SK-N-DZ (cell line): Measurements from ENCODE around the gene PARD3B.
A peak's percentile ranks its signal among the peaks of the same experiment; 100 is the strongest.

Experiments used
- DNase-seq: peaks from one replicate; pipeline ENCODE4 v3.0.0-alpha.2; 2015; ENCODE audit warnings: low spot score

The PARD3B gene

GRCh38 chr2:205383601-205384000, 838.3 kb downstream of the PARD3B start:
- DNase-seq, result no peak

GRCh38 chr2:205386109-205386508, 840.8 kb downstream of the PARD3B start:
- no peak for DNase-seq

- peak; percentile 36 for DNase-seq
Measured at GRCh38 chr2:205387350-205388055, 842.2 kb downstream of the PARD3B start.

GRCh38 chr2:205390866-205391265, 845.6 kb downstream of the PARD3B start:
- DNase-seq, result no peak

- no peak for DNase-seq
Measured at GRCh38 chr2:205401511-205401910, 856.2 kb downstream of the PARD3B start.

- no peak for DNase-seq
Measured at GRCh38 chr2:205402011-205402410, 856.7 kb downstream of the PARD3B start.

GRCh38 chr2:205403244-205403825, 858.1 kb downstream of the PARD3B start:
- no peak for DNase-seq

GRCh38 chr2:205405194-205405593, 859.9 kb downstream of the PARD3B start:
- DNase-seq, result no peak

GRCh38 chr2:205405752-205406151, 860.5 kb downstream of the PARD3B start:
- DNase-seq, result no peak

- DNase-seq, result peak; percentile 41
Measured at GRCh38 chr2:205407984-205408383, 862.7 kb downstream of the PARD3B start.

- DNase-seq, result no peak
Measured at GRCh38 chr2:205408696-205409095, 863.4 kb downstream of the PARD3B start.

- DNase-seq, result no peak
Measured at GRCh38 chr2:205409411-205409810, 864.1 kb downstream of the PARD3B start.

GRCh38 chr2:205411558-205411957, 866.3 kb downstream of the PARD3B start:
- DNase-seq, result no peak

- DNase-seq, result no peak
Measured at GRCh38 chr2:205424326-205424725, 879.1 kb downstream of the PARD3B start.

- no peak for DNase-seq
Measured at GRCh38 chr2:205425102-205425501, 879.8 kb downstream of the PARD3B start.

- DNase-seq, result no peak
Measured at GRCh38 chr2:205427112-205427511, 881.8 kb downstream of the PARD3B start.

- no peak for DNase-seq
Measured at GRCh38 chr2:205428811-205429210, 883.5 kb downstream of the PARD3B start.

- no peak for DNase-seq
Measured at GRCh38 chr2:205435970-205436369, 890.7 kb downstream of the PARD3B start.

- peak; percentile 33 for DNase-seq
Measured at GRCh38 chr2:205438241-205438640, 893.0 kb downstream of the PARD3B start.

GRCh38 chr2:205439621-205440020, 894.3 kb downstream of the PARD3B start:
- no peak for DNase-seq

GRCh38 chr2:205441524-205441923, 896.2 kb downstream of the PARD3B start:
- no peak for DNase-seq

- no peak for DNase-seq
Measured at GRCh38 chr2:205448189-205448588, 902.9 kb downstream of the PARD3B start.

- DNase-seq, result no peak
Measured at GRCh38 chr2:205451901-205452512, 906.7 kb downstream of the PARD3B start.
